Choroid plexus epithelial cell (primary cell): Measurements from ENCODE around the gene ANKRD39.

ENCODE experiments used
- DNase-seq: peaks from one replicate; pipeline ENCODE4 v3.0.0-alpha.2; 2010; ENCODE audit warnings: low read depth
- H3K4me3 ChIP-seq: 2 replicates; pipeline ENCODE4 v1.5.1; 2011; ENCODE audit warnings: low read depth, mild to moderate bottlenecking, control low read depth, low read length, moderate library complexity
- CTCF ChIP-seq: conservative IDR thresholded peaks from 2 replicates; pipeline ENCODE4 v1.5.1; 2011; ENCODE audit warnings: low read depth, mild to moderate bottlenecking, control low read depth, inconsistent platforms, low read length, moderate library complexity

Gene ANKRD39

GRCh38 chr2:96800061-96801004 lies 57.5 kb downstream of the ANKRD39 start:
- H3K4me3 ChIP-seq, result no peak overlapping the region
- no peak for TF ChIP-seq CTCF
- no peak for DNase-seq

GRCh38 chr2:96799623-96799935 lies 58.2 kb downstream of the ANKRD39 start:
- DNase-seq, result no peak
- H3K4me3 ChIP-seq, result no peak overlapping the region
- TF ChIP-seq CTCF, result no peak

- TF ChIP-seq CTCF, result no peak
- DNase-seq, result no peak
- H3K4me3 ChIP-seq, result no peak overlapping the region
Measured at GRCh38 chr2:96798733-96799622, 58.8 kb downstream of the ANKRD39 start.
